ENCODE measurements around the gene KLRF1.

GRCh38 chr12:9813821-9814798 lies 13.2 kb upstream of the KLRF1 start:
- TF ChIP-seq, protein P1, sequence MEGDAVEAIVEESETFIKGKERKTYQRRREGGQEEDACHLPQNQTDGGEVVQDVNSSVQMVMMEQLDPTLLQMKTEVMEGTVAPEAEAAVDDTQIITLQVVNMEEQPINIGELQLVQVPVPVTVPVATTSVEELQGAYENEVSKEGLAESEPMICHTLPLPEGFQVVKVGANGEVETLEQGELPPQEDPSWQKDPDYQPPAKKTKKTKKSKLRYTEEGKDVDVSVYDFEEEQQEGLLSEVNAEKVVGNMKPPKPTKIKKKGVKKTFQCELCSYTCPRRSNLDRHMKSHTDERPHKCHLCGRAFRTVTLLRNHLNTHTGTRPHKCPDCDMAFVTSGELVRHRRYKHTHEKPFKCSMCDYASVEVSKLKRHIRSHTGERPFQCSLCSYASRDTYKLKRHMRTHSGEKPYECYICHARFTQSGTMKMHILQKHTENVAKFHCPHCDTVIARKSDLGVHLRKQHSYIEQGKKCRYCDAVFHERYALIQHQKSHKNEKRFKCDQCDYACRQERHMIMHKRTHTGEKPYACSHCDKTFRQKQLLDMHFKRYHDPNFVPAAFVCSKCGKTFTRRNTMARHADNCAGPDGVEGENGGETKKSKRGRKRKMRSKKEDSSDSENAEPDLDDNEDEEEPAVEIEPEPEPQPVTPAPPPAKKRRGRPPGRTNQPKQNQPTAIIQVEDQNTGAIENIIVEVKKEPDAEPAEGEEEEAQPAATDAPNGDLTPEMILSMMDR (IDR thresholded peaks at IDR 0.05) = peak in 3 of 4 experiments; percentile 35 to 59 (median 45)
- TF ChIP-seq POLR2A (IDR thresholded peaks at IDR 0.05) (no peak), POLR2AphosphoS5 (IDR thresholded peaks at IDR 0.05) (no peak), EP300 (IDR thresholded peaks at IDR 0.05) (no peak)

Measured in gastroesophageal sphincter (tissue), 3 donors.